MM.1S (cell line): ENCODE measurements around the gene RPL32.
"Not testable (repeated sequence)": the region's sequence is repeated elsewhere in the genome, so short reads cannot be mapped to it uniquely, and the experiment has no call there.

Experiments used
- DNase-seq: peaks from one replicate; pipeline ENCODE4 v3.0.0-alpha.2; 2015
- H2AFZ ChIP-seq: fragments of 300-600 bp; sonication (generic); 2 replicates; pipeline ENCODE4 v1.6.0; 2016; ENCODE audit warnings: antibody characterized with exemption, low read length
- H3F3A ChIP-seq: fragments of 300-600 bp; sonication (generic); 2 replicates; pipeline ENCODE4 v1.6.1; 2016; ENCODE audit warnings: mild to moderate bottlenecking, antibody characterized with exemption, low read length, moderate library complexity, mixed read lengths; ENCODE audit not compliant: insufficient read depth
- H3K27ac ChIP-seq: fragments of 300-600 bp; sonication (generic); 2 replicates; pipeline ENCODE4 v1.5.1; 2016; ENCODE audit warnings: mild to moderate bottlenecking, low read length
- H3K27me3 ChIP-seq: fragments of 300-600 bp; sonication (generic); replicated peaks from 2 replicates; pipeline ENCODE4 v1.6.0; 2016; ENCODE audit warnings: low read length; ENCODE audit not compliant: insufficient read depth
- H3K36me3 ChIP-seq: fragments of 300-600 bp; sonication (generic); replicated peaks from 2 replicates; pipeline ENCODE4 v1.6.1; 2016; ENCODE audit warnings: mild to moderate bottlenecking, low read length, mixed read lengths; ENCODE audit not compliant: insufficient read depth
- H3K4me1 ChIP-seq: fragments of 300-600 bp; sonication (generic); 2 replicates; pipeline ENCODE4 v1.6.1; 2016; ENCODE audit warnings: low read length, mixed read lengths
- H3K4me2 ChIP-seq: fragments of 300-600 bp; sonication (generic); 2 replicates; pipeline ENCODE4 v1.6.0; 2016; ENCODE audit warnings: low read depth, low read length
- H3K4me3 ChIP-seq: fragments of 300-600 bp; sonication (generic); 2 replicates; pipeline ENCODE4 v1.5.1; 2016; ENCODE audit warnings: low read length, mixed read lengths
- H3K79me2 ChIP-seq: fragments of 300-600 bp; sonication (generic); 2 replicates; pipeline ENCODE4 v1.6.1; 2016; ENCODE audit warnings: mixed run types, low read length, mixed read lengths
- H3K9ac ChIP-seq: fragments of 300-600 bp; sonication (generic); 2 replicates; pipeline ENCODE4 v1.6.1; 2016; ENCODE audit warnings: low read length, mixed read lengths
- H3K9me2 ChIP-seq: fragments of 300-600 bp; sonication (generic); replicated peaks from 2 replicates; pipeline ENCODE4 v1.6.1; 2016; ENCODE audit warnings: mild to moderate bottlenecking, low read length, mixed read lengths; ENCODE audit not compliant: insufficient read depth
- H3K9me3 ChIP-seq: fragments of 300-600 bp; sonication (generic); replicated peaks from 2 replicates; pipeline ENCODE4 v1.6.1; 2016; ENCODE audit warnings: mild to moderate bottlenecking, low read length, mixed read lengths; ENCODE audit not compliant: insufficient read depth
- H4K20me1 ChIP-seq: fragments of 300-600 bp; sonication (generic); 2 replicates; pipeline ENCODE4 v1.6.1; 2016; ENCODE audit warnings: mild to moderate bottlenecking, low read length, moderate library complexity, mixed read lengths; ENCODE audit not compliant: insufficient read depth
- CTCF ChIP-seq: fragments of 300-600 bp; sonication (generic); IDR thresholded peaks from 2 replicates; pipeline ENCODE4 v1.5.1; 2016; ENCODE audit warnings: antibody characterized with exemption, low read length, mixed read lengths
- EZH2 ChIP-seq: fragments of 300-600 bp; sonication (generic); optimal IDR thresholded peaks from 2 replicates; pipeline ENCODE3; 2017; ENCODE audit warnings: low read depth, mild to moderate bottlenecking, antibody characterized with exemption, low read length, mixed read lengths
- EZH2phosphoT487 ChIP-seq: fragments of 300-600 bp; sonication (generic); IDR thresholded peaks from 2 replicates; pipeline ENCODE4 v1.6.1; 2018; ENCODE audit warnings: antibody characterized with exemption, low read length

RPL32 gene

GRCh38 chr3:12793701-12794100, 47.7 kb downstream of the RPL32 start:
- Histone ChIP-seq H2AFZ (no peak overlapping the region), H3K27me3 (0 out of 2 replicates have a peak, but pooled peaks cover 7% of the 10 kb centered on the region), H3K79me2 (no peaks in the 10 kb centered on the region), H3K4me3 (no peak overlapping the region), H3K4me1 (no peaks in the 10 kb centered on the region), H3F3A (no peaks in the 10 kb centered on the region), H4K20me1 (no peaks in the 10 kb centered on the region), H3K9ac (no peak overlapping the region), H3K36me3 (no peaks in the 10 kb centered on the region), H3K27ac (no peak overlapping the region), H3K9me3 (no peaks in the 10 kb centered on the region), H3K9me2 (no peaks in the 10 kb centered on the region), H3K4me2 (no peak overlapping the region)
- TF ChIP-seq CTCF (no peak), EZH2 (no peak), EZH2phosphoT487 (no peak)
- DNase-seq = no peak

GRCh38 chr3:12791430-12791829, 49.9 kb downstream of the RPL32 start:
- Histone ChIP-seq H3K9me2 (no peaks in the 10 kb centered on the region), H3K36me3 (no peaks in the 10 kb centered on the region), H3F3A (no peaks in the 10 kb centered on the region), H3K27ac (no peak overlapping the region), H2AFZ (no peak overlapping the region), H3K4me3 (no peak overlapping the region), H4K20me1 (no peaks in the 10 kb centered on the region), H3K9ac (no peak overlapping the region), H3K4me2 (no peak overlapping the region), H3K27me3 (peaks cover 7% of the 10 kb centered on the region; the same call in 1 of the 2 replicates), H3K79me2 (no peaks in the 10 kb centered on the region), H3K4me1 (no peaks in the 10 kb centered on the region), H3K9me3 (no peaks in the 10 kb centered on the region)
- no peak for TF ChIP-seq EZH2
- TF ChIP-seq EZH2phosphoT487 = no peak
- no peak for TF ChIP-seq CTCF
- DNase-seq = no peak

- DNase-seq, H3K9me3 ChIP-seq, H4K20me1 ChIP-seq, H3K4me2 ChIP-seq, H2AFZ ChIP-seq, H3F3A ChIP-seq, H3K79me2 ChIP-seq, H3K36me3 ChIP-seq, H3K9me2 ChIP-seq, H3K4me1 ChIP-seq, H3K27ac ChIP-seq, H3K27me3 ChIP-seq, H3K9ac ChIP-seq, H3K4me3 ChIP-seq: not testable (repeated sequence)
Measured at GRCh38 chr3:12787967-12788690, 53.2 kb downstream of the RPL32 start.

GRCh38 chr3:12787346-12787745, 54.0 kb downstream of the RPL32 start:
- not testable (repeated sequence) for H2AFZ ChIP-seq, H3K9ac ChIP-seq, H3K27me3 ChIP-seq, H3K4me3 ChIP-seq, H3K9me3 ChIP-seq, DNase-seq, H3F3A ChIP-seq, H3K36me3 ChIP-seq, H3K4me2 ChIP-seq, H3K27ac ChIP-seq, H3K9me2 ChIP-seq, H3K79me2 ChIP-seq, H4K20me1 ChIP-seq, H3K4me1 ChIP-seq
- peak; percentile 30 for TF ChIP-seq CTCF
